ENCODE measurements around the gene LRP6. TPM values are rescaled to one million over a fixed set of nuclear protein-coding genes. Genes with fewer than 3 reads are reported as not detected.

LRP6 gene
- total and polyA plus RNA-seq, 2 of the 8 experiments (the other 6 are each of a cell fraction or from before 2014, with no cell fraction given): 53.6 to 73.2 TPM

DNA sequence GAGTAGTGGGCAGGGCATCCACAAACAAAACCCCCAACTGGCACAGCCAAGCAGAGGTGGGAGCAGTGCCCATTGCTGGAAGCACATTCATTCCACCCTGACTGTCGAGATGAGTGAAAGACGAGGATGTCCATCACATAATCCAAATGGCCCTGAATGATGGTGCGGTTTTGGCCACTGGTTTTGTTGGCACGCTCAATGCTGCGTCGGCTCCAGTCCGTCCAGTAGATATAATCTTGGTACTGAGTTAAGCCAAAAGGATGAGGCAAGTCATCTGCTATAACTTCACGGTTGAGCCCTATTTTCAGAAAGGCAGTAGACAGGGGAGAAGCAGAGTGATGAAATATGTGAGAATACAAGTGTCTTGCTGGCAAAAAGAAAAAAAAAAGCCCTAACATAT lies 108.0 kb downstream of the LRP6 start:
- no peaks in the 10 kb centered on the region for H3K79me1 ChIP-seq (ENCODE audit: low read depth, low read length)
- no peak overlapping the region for H3K56ac ChIP-seq (replicated peaks; ENCODE audit: insufficient read length, low read depth, low read length)
- no peak overlapping the region for H4K8ac ChIP-seq (ENCODE audit: extremely low read depth, insufficient read depth, low read length)
- no peak overlapping the region for H3K23ac ChIP-seq (ENCODE audit: insufficient read length)
- no peaks in the 10 kb centered on the region for H3K4me1 ChIP-seq (replicated peaks in 1 of 4; ENCODE audit: control insufficient read depth in 3 of 4, insufficient read depth in 4 of 4, low read length in 3 of 4)
- CTCF ChIA-PET (ENCODE audit: partially characterized antibody): no interaction called here
- no peaks in the 10 kb centered on the region for H3K27me3 ChIP-seq (replicated peaks in 1 of 4; ENCODE audit: control insufficient read depth in 3 of 4, extremely low read depth in 1 of 4, insufficient read depth in 3 of 4, low read length in 3 of 4)
- no peaks in the 10 kb centered on the region; a peak in 1 of 4 replicates for H3K79me2 ChIP-seq (ENCODE audit: control insufficient read depth in 1 of 2, insufficient read depth in 2 of 2, low read length in 2 of 2)
- H4K20me1 ChIP-seq (replicated peaks in 1 of 2; ENCODE audit: control insufficient read depth in 1 of 2, insufficient read depth in 2 of 2, low read length in 2 of 2): peaks cover 0 to 4% of the 10 kb centered on the region in 2 experiments
- no peak overlapping the region for H3K4me2 ChIP-seq (ENCODE audit: insufficient read depth in 1 of 2, low read depth in 2 of 2, low read length in 2 of 2)
- no peak overlapping the region for H2AFZ ChIP-seq (ENCODE audit: low read length)
- H3K23me2 ChIP-seq (ENCODE audit: low read depth, low read length): no peaks in the 10 kb centered on the region
- H4K5ac ChIP-seq (ENCODE audit: insufficient read length, low read depth, low read length): no peak overlapping the region
- 96% methylated on average over 8 of the region's 8 CpGs; no CpG with 5 or more reads in 1 of the 2 experiments for WGBS, 2 experiments (ENCODE audit: extremely low coverage in 1 of 2, insufficient coverage in 1 of 2, insufficient read length in 1 of 2, insufficient replicate concordance in 2 of 2, low coverage in 1 of 2, low lambda C conversion rate in 2 of 2, missing lambda C conversion rate in 1 of 2)
- H3K18ac ChIP-seq (ENCODE audit: extremely low read depth, low read length): no peak overlapping the region
- no peak overlapping the region for H2BK12ac ChIP-seq (ENCODE audit: low read depth, low read length)
- POLR2A ChIA-PET (ENCODE audit: partially characterized antibody): no interaction called here
- no peak overlapping the region for H2BK15ac ChIP-seq (ENCODE audit: low read length)
- H2AK5ac ChIP-seq (ENCODE audit: low read depth, low read length): no peak overlapping the region
- H3K9me3 ChIP-seq (ENCODE audit: insufficient read depth in 2 of 2, low read depth in 1 of 2, low read length in 1 of 2): no peaks in the 10 kb centered on the region
- FAIRE-seq: no peak
- no peak overlapping the region for H4K91ac ChIP-seq (replicated peaks; ENCODE audit: insufficient read length, low read length)
- no peak overlapping the region for H3K14ac ChIP-seq (ENCODE audit: insufficient read length)
- no peak overlapping the region for H3K4me3 ChIP-seq (ENCODE audit: extremely low read depth in 1 of 4, insufficient read depth in 2 of 4, low read depth in 3 of 4, low read length in 4 of 4)
- TF ChIP-seq EP300 (IDR thresholded peaks at IDR 0.05; ENCODE audit: borderline replicate concordance in 1 of 2, low read depth in 2 of 2, low read length in 2 of 2) (no peak), SUZ12 (IDR thresholded peaks at IDR 0.05; ENCODE audit: low read length) (no peak), RNF2 (IDR thresholded peaks at IDR 0.05; ENCODE audit: borderline replicate concordance, low read depth, low read length, missing control alignments, poor library complexity, severe bottlenecking) (no peak), EZH2 (IDR thresholded peaks at IDR 0.05; ENCODE audit: low read depth, low read length, severe bottlenecking) (no peak), SAP30 (IDR thresholded peaks at IDR 0.05; ENCODE audit: insufficient read depth, insufficient replicate concordance, low read length) (no peak), POLR2A (IDR thresholded peaks at IDR 0.05; ENCODE audit: control extremely low read depth in 1 of 2, low read depth in 2 of 2, low read length in 2 of 2) (no peak)
- TF ChIP-seq, protein P1, sequence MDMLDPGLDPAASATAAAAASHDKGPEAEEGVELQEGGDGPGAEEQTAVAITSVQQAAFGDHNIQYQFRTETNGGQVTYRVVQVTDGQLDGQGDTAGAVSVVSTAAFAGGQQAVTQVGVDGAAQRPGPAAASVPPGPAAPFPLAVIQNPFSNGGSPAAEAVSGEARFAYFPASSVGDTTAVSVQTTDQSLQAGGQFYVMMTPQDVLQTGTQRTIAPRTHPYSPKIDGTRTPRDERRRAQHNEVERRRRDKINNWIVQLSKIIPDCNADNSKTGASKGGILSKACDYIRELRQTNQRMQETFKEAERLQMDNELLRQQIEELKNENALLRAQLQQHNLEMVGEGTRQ (IDR thresholded peaks at IDR 0.05; ENCODE audit: low read length): no peak
- H2BK5ac ChIP-seq (ENCODE audit: low read depth, low read length): no peak overlapping the region; the same call in 1 of the 2 replicates
- H3K27ac ChIP-seq (ENCODE audit: low read depth, low read length): no peak overlapping the region
- H3K9ac ChIP-seq (replicated peaks in 1 of 4; ENCODE audit: extremely low read depth in 1 of 4, low read depth in 3 of 4, low read length in 3 of 4): no peak overlapping the region
- H3K36me3 ChIP-seq (ENCODE audit: control insufficient read depth in 2 of 4, insufficient read depth in 4 of 4, low read length in 3 of 4): peaks cover 6 to 34% (median 18%) of the 10 kb centered on the region in 4 experiments; a peak in 7 of 8 replicates
- no peak overlapping the region for H2BK20ac ChIP-seq (ENCODE audit: low read length)
- no peak overlapping the region for H2BK120ac ChIP-seq (replicated peaks; ENCODE audit: low read depth, low read length)
- H3K4ac ChIP-seq (replicated peaks; ENCODE audit: insufficient read length, low read depth, low read length): no peak overlapping the region
- DNase-seq (ENCODE audit: low read depth in 1 of 2, low spot score in 2 of 2): no peak

Data from H1 (cell line).